ENCODE results near the gene ZNF879.

ZNF879 gene

DNA sequence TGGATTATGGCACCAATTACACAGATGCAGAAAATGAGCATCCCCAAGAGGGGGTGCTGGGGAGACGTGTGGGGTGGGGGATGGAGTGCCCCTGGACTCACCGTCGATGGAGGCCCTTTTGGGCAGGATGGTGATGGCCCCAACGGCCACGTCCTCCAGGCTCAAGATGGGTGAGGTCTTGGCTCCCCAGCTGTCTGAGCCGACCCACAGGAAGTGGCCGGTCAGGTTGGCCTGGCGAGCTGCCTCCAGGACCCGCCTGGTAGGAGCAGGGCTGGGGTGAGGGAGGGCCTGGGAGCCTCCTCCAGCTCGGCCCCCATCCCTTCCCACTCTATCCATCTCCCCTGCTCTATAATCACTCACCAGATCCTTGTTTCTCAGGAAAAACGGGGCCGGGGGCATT is 33.1 kb upstream of the ZNF879 start:
- Histone ChIP-seq H3K9me3 (replicated peaks in 1 of 11) (peaks cover 75 to 98% (median 93%) of the 10 kb centered on the region in 11 experiments), H3K36me3 (no peaks in the 10 kb centered on the region), H3K4me1 (no peaks in the 10 kb centered on the region), H3K27me3 (no peaks in the 10 kb centered on the region), H3K9ac (no peak overlapping the region), H3K27ac (no peak overlapping the region), H4K20me1 (no peaks in the 10 kb centered on the region), H3K4me2 (no peak overlapping the region), H3K4me3 (no peak overlapping the region)
- no peak for TF ChIP-seq Cebpa-rat (IDR thresholded peaks at IDR 0.05)

DNA sequence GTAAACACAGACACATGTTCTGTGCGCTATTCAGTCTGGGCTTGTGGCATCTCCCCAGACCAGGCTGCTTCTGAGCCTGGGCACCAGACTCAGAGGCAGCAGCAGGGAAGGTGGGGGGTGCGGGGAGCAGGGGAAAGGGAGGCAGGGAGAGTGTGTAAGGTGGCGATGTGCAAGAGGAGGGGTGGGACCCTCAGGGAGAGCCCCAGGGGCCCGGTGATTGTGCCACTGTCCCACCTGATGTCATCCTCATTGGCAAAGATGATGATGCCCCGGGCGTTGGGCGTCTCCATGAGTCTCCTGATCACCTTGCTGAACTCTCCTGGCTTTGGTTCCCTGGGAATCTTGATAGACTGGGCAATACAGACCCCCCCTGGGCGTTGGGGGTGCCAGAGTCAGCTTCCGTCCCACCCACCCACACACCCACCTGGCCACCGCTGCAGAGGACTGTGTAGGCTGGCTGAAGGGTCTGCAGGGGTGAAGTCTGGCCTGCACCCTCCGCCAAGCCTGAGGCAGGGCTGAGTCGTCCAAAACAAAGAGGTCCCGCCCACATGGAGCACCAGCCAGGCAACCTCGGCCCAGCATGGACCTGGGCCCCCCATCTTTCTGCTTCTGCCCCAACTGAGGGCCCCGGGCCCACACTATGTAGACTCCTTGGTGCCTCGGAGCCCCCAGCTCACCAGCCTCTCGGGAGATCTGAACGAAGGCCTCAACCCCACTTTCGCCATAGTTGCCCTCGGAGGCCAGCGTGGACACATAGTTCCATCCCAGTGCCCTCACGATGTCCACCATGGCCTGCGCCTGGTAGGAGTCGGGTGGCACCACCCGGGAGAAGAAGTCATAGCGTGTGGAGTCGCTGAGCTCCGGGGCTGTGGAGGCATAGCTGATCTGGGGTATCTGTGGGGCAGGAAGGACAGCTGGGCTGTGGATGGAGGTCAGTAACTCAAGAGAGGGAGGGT is 32.1 kb upstream of the ZNF879 start:
- Histone ChIP-seq H3K4me3 (no peak overlapping the region), H3K9me3 (replicated peaks in 1 of 11) (peaks cover 74 to 98% (median 92%) of the 10 kb centered on the region in 11 experiments), H3K4me2 (no peak overlapping the region), H3K4me1 (no peaks in the 10 kb centered on the region), H3K9ac (no peak overlapping the region), H3K27ac (no peak overlapping the region), H3K36me3 (no peaks in the 10 kb centered on the region), H4K20me1 (no peaks in the 10 kb centered on the region), H3K27me3 (no peaks in the 10 kb centered on the region)
- no peak for TF ChIP-seq Cebpa-rat (IDR thresholded peaks at IDR 0.05)

DNA sequence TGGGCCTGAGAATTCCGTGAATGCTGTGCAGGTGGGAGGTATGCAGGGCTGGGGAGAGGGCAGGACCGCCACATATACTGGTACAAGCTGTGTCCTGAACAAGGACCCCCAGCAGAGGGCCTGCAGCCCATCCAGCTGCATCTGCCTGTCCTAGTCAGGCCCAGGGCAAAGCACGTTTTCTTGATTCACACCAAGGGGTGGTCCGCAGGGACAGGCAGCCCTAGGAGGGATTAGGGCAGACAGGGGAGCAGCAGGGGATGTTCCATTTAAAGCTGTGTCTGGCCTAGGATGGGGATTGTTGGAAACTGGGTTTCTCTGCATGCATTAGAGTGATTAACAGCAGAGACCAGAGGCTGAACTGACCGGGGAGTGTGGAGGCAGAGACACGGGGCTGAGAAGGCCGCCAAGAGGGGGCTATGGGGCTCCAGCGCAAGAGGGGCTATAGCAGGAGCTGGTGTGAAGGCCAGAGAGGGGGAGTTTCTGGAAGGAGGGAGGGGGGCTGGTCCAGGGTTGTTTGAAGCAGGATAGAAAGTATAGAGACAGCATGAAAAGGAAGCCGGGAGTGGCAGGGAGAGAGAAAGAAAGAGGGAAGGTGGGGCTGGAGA is 31.2 kb upstream of the ZNF879 start:
- Histone ChIP-seq H3K4me1 (no peaks in the 10 kb centered on the region), H3K9me3 (replicated peaks in 1 of 11) (peaks cover 65 to 98% (median 90%) of the 10 kb centered on the region in 11 experiments), H3K4me2 (no peak overlapping the region), H3K27ac (no peak overlapping the region), H3K4me3 (no peak overlapping the region), H4K20me1 (no peaks in the 10 kb centered on the region), H3K9ac (no peak overlapping the region), H3K36me3 (no peaks in the 10 kb centered on the region), H3K27me3 (no peaks in the 10 kb centered on the region)
- TF ChIP-seq Cebpa-rat (IDR thresholded peaks at IDR 0.05) = no peak

DNA sequence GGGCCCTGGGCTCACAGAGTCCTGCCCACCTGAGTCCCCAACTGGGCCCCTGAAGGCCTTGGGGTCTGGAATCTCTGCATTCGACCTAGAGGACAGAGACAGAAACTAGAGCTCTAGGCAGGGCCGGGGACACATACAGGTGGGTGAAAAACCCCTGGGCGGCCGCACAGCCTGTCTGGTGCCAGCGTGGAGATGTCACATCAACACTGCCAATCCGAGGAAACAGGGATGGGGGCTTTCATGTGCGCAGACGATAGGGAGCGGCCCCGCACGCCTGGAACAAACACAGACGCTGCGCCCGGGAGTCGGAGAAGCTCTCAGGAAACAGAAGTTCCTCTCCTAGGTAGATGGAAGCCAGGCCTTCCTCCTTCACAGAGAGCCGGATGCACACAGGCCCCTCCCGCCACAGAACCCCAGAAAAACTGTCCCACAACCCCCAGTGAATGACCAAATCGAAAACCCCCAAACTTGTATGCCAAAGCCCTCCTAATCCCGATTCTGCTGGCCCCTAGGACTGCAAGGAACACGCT is 30.3 kb upstream of the ZNF879 start:
- no peaks in the 10 kb centered on the region for H3K36me3 ChIP-seq
- H3K27ac ChIP-seq = no peak overlapping the region
- no peak for TF ChIP-seq Cebpa-rat (IDR thresholded peaks at IDR 0.05)
- no peak overlapping the region for H3K4me3 ChIP-seq
- H3K9ac ChIP-seq = no peak overlapping the region
- no peak overlapping the region for H3K4me2 ChIP-seq
- H3K9me3 ChIP-seq (replicated peaks in 1 of 11) = peaks cover 61 to 96% (median 89%) of the 10 kb centered on the region in 11 experiments
- no peaks in the 10 kb centered on the region for H3K27me3 ChIP-seq
- H4K20me1 ChIP-seq = no peaks in the 10 kb centered on the region
- H3K4me1 ChIP-seq = no peaks in the 10 kb centered on the region

DNA sequence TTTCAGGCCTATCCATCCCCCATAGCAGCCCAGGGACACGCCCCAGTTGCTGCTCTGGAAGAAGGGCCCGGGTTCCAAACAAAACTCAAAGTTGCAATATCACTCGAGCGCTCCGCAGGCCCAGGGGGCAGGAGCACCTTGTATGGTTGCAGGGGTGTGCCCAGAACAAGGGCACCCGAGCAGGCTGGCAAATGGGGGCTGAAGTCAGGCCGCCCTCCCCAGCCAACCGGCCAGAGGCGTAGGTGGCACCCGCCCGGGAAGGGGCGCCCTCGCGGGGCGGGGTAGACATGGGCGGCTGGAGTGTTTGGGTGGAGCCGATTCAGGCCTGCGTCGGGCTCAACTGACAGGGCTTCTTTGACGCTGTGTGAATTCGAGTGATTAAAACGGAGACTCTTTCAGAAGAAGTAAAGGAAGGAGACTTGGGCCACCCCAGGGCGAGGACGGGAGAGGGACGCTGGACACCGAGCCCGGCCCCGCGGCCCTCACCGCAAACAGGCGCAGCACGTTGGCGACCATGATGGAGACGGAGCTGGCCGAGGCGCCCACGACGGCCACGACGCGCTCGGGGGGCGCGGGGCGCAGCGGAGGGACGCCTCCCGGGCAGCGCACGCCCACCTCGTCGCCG is 29.5 kb upstream of the ZNF879 start:
- H3K9me3 ChIP-seq (replicated peaks in 1 of 11) = peaks cover 62 to 97% (median 90%) of the 10 kb centered on the region in 11 experiments
- H3K4me3 ChIP-seq = no peak overlapping the region
- no peaks in the 10 kb centered on the region for H3K4me1 ChIP-seq
- no peak overlapping the region for H3K4me2 ChIP-seq
- no peaks in the 10 kb centered on the region for H3K27me3 ChIP-seq
- no peaks in the 10 kb centered on the region for H4K20me1 ChIP-seq
- TF ChIP-seq Cebpa-rat (IDR thresholded peaks at IDR 0.05) = no peak
- H3K36me3 ChIP-seq = no peaks in the 10 kb centered on the region
- no peak overlapping the region for H3K9ac ChIP-seq
- no peak overlapping the region for H3K27ac ChIP-seq

DNA sequence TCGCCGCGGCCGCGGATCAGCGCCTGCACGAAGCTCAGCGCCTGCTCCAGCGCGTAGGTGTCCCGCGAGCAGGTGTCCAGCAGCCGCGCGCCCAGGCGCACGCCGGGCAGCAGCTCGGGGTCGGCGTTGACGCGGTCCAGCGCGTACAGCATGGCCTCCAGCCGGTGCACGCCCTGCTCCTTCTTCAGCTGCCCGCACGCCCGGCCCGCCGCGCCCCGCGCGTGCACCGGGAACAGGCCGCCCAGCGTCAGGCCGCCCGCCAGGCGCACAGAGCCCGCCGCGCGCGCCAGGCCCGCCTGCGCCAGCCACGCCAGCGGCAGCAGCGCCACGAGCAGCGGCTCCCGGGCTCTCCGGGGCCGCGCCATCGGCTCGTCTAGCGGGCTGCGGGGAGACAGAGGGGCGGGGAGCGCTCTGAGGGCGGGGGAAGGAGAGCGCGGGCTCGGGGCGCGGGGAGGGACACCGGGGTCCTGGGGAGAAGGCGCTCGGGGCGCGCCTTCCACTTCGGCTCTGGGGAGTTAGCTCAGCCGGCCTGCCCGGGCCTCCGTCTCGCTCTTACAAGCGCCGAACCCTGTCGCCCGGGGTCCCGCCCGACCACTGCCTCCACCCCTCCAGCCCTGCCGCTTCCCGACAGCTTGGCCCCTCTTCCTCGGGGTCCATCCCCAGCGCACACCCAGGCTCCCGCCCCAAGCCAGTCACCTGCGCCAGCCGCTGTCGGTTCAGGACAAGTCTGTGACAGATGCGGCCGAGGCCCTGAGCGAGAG is 28.8 kb upstream of the ZNF879 start, which contains the start of gene GRM6:
TSS of gene GRM6 (minus strand) at position 741 of the 761 bp plus-strand sequence. CDS start at position 365, 376 bp downstream.
- no peaks in the 10 kb centered on the region for H3K36me3 ChIP-seq
- H3K9me3 ChIP-seq (replicated peaks in 1 of 11) = peaks cover 62 to 97% (median 90%) of the 10 kb centered on the region in 11 experiments
- H3K4me1 ChIP-seq = no peaks in the 10 kb centered on the region
- no peak within 1 kb of the TSS for H3K4me3 ChIP-seq
- no peak within 1 kb of the TSS for H3K27ac ChIP-seq
- no peak within 1 kb of the TSS for H3K4me2 ChIP-seq
- no peaks in the 10 kb centered on the region for H3K27me3 ChIP-seq
- TF ChIP-seq Cebpa-rat (IDR thresholded peaks at IDR 0.05) = no peak
- H4K20me1 ChIP-seq = no peaks in the 10 kb centered on the region
- no peak within 1 kb of the TSS for H3K9ac ChIP-seq

DNA sequence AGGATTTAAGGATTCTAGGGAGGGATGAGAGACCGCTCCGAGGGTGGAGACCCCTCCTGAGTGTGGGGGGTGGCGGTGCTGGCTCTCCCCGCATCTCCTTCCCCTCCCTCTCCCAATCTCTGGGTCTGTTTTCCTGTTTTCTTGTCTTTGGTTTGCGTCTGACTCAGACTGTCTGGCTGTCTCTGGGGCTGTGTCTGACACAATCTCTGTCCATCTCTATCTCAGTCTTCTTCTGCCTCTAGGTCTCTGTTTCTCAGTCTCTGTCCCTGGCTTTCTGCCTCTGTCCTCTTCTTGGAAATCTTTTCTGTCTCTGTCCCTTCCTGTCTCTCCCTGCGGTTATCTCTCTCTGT is 28.3 kb upstream of the ZNF879 start:
- no peak overlapping the region for H3K4me3 ChIP-seq
- H3K9ac ChIP-seq = no peak overlapping the region
- H3K36me3 ChIP-seq = no peaks in the 10 kb centered on the region
- H3K27me3 ChIP-seq = no peaks in the 10 kb centered on the region
- peaks cover 62 to 97% (median 90%) of the 10 kb centered on the region in 11 experiments for H3K9me3 ChIP-seq (replicated peaks in 1 of 11)
- no peaks in the 10 kb centered on the region for H4K20me1 ChIP-seq
- TF ChIP-seq Cebpa-rat (IDR thresholded peaks at IDR 0.05) = no peak
- no peaks in the 10 kb centered on the region for H3K4me1 ChIP-seq
- H3K4me2 ChIP-seq = no peak overlapping the region
- H3K27ac ChIP-seq = no peak overlapping the region

DNA sequence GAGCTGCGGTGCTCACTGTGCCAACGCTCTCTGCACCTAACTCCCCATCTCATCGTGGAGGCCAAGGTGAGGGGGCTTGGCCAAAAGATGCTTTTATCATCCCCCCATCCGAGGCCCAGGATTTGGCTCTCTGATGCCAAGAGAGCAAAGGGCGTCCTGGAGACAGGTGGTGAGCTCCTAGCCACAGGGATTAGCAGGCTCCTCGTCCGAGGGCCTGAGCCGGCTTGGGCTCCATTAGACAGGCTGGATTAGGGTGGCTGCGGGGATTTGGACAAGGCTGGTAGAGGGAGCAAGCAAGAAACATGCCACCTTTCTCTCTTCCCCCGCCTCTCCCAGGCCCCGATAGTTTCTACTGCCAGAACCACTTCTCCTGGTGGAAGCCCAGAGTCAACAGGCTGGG is 27.4 kb upstream of the ZNF879 start:
- Histone ChIP-seq H3K4me1 (no peaks in the 10 kb centered on the region), H3K9me3 (replicated peaks in 1 of 11) (peaks cover 63 to 97% (median 90%) of the 10 kb centered on the region in 11 experiments), H3K4me3 (no peak overlapping the region), H3K9ac (no peak overlapping the region), H3K27ac (no peak overlapping the region), H3K27me3 (no peaks in the 10 kb centered on the region), H3K36me3 (no peaks in the 10 kb centered on the region), H3K4me2 (no peak overlapping the region), H4K20me1 (no peaks in the 10 kb centered on the region)
- no peak for TF ChIP-seq Cebpa-rat (IDR thresholded peaks at IDR 0.05)

DNA sequence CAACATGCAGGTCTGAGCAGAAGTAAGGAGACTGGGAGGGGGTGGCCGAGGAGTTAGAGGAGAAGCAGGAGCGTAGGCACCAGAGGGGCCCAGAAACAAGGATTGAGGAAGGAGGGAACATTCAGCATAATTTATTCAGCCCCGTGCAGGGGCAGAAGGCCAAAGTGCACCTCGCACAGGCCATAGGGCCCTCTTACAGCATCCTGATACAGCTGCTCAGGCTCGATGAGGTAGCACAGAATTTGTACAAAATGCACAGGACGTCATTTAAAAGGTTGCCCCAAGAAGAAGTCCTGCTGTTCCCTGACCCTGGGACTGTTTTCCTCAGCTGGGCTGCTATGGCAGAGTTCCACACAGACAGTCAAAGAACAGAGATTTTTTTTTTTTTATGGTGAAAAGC is 26.4 kb upstream of the ZNF879 start:
- H3K27ac ChIP-seq = no peak overlapping the region
- no peak overlapping the region for H3K4me2 ChIP-seq

More for the DNA sequence above, 26.4 kb upstream of the ZNF879 start:
- H3K27me3 ChIP-seq = no peaks in the 10 kb centered on the region
- H3K9ac ChIP-seq = no peak overlapping the region
- H3K4me3 ChIP-seq = no peak overlapping the region
- no peaks in the 10 kb centered on the region for H3K4me1 ChIP-seq
- H3K9me3 ChIP-seq (replicated peaks in 1 of 11) = peaks cover 69 to 97% (median 91%) of the 10 kb centered on the region in 11 experiments
- H4K20me1 ChIP-seq = no peaks in the 10 kb centered on the region
- no peak for TF ChIP-seq Cebpa-rat (IDR thresholded peaks at IDR 0.05)
- H3K36me3 ChIP-seq = no peaks in the 10 kb centered on the region

Measured in BLaER1 treated with 17β-estradiol and CSF1 and Interleukin-3, amounts not matched to agents 10 nM and 100 nM (cell line).